PC-3 (cell line): ENCODE measurements around the gene ATF5. TPM values are rescaled to one million over a fixed set of nuclear protein-coding genes. Genes with fewer than 3 reads are reported as not detected.

ENCODE experiments used
- ATAC-seq: fragments of 200-7000 bp; cut with Tn5 transposase; 2 replicates; pipeline ENCODE4 v1.9.1; 2020; ENCODE audit warnings: mild to moderate bottlenecking, moderate library complexity
- BruUV-seq: library from RNA; stranded (reverse); fragments of 400-500 nt; replicated peaks from 2 replicates; lab custom pipeline; 2021; lab: Mats Ljungman, UMichigan
- CTCF ChIA-PET: fragments of 300-600 bp; sonication (Branson Sonifier 250); formaldehyde crosslinking; loops from one replicate; lab custom pipeline; 2022; ENCODE audit warnings: antibody characterized with exemption; lab: Charles Lee
- POLR2A ChIA-PET: fragments of 300-600 bp; sonication (Branson Sonifier 250); formaldehyde crosslinking; loops from one replicate; lab custom pipeline; 2022; ENCODE audit warnings: antibody characterized with exemption; ENCODE audit not compliant: unreplicated experiment; lab: Charles Lee
- DNase-seq: peaks from one replicate; pipeline ENCODE4 v3.0.0-alpha.2; 2015
- H2AFZ ChIP-seq: fragments of 300-600 bp; sonication (generic); 2 replicates; pipeline ENCODE4 v1.6.0; 2016; ENCODE audit warnings: antibody characterized with exemption, low read length
- H3F3A ChIP-seq: fragments of 300-600 bp; sonication (generic); one replicate; pipeline ENCODE4 v1.6.0; 2017; ENCODE audit warnings: antibody characterized with exemption, low read length, control low read depth, mild to moderate bottlenecking; ENCODE audit not compliant: unreplicated experiment
- H3K27ac ChIP-seq: fragments of 300-600 bp; sonication (generic); 2 replicates; pipeline ENCODE4 v1.5.1; 2016; ENCODE audit warnings: mild to moderate bottlenecking, low read length
- H3K27me3 ChIP-seq: fragments of 300-600 bp; sonication (generic); 2 replicates; pipeline ENCODE4 v1.6.1; 2016; ENCODE audit warnings: low read length, mixed read lengths
- H3K36me3 ChIP-seq: fragments of 300-600 bp; sonication (generic); 2 replicates; pipeline ENCODE4 v1.6.1; 2016; ENCODE audit warnings: low read depth, mixed run types, low read length, mixed read lengths
- H3K4me1 ChIP-seq: fragments of 300-600 bp; sonication (generic); 2 replicates; pipeline ENCODE4 v1.5.1; 2016; ENCODE audit warnings: low read length; ENCODE audit not compliant: insufficient read depth
- H3K4me2 ChIP-seq: fragments of 300-600 bp; sonication (generic); 2 replicates; pipeline ENCODE4 v1.6.0; 2016; ENCODE audit warnings: low read length
- H3K4me3 ChIP-seq: fragments of 300-600 bp; sonication (generic); 2 replicates; pipeline ENCODE4 v1.5.1; 2016; ENCODE audit warnings: mild to moderate bottlenecking, low read length, mixed read lengths
- H3K79me2 ChIP-seq: fragments of 300-600 bp; sonication (generic); 2 replicates; pipeline ENCODE4 v1.6.1; 2017; ENCODE audit warnings: low read length, mixed read lengths
- H3K9ac ChIP-seq: fragments of 300-600 bp; sonication (generic); 2 replicates; pipeline ENCODE4 v1.6.0; 2016; ENCODE audit warnings: mild to moderate bottlenecking, low read length
- H3K9me2 ChIP-seq: fragments of 300-600 bp; sonication (generic); replicated peaks from 2 replicates; pipeline ENCODE4 v1.6.1; 2016; ENCODE audit warnings: mixed run types, low read length, mixed read lengths
- H3K9me3 ChIP-seq: fragments of 300-600 bp; sonication (generic); 2 replicates; pipeline ENCODE4 v1.6.1; 2016; ENCODE audit warnings: low read length, mixed read lengths
- H4K20me1 ChIP-seq: fragments of 300-600 bp; sonication (generic); 2 replicates; pipeline ENCODE4 v1.6.1; 2016; ENCODE audit warnings: low read length, mixed read lengths
- CTCF ChIP-seq: fragments of 300-600 bp; sonication (generic); conservative IDR thresholded peaks from 2 replicates; pipeline ENCODE4 v1.5.1; 2017; ENCODE audit warnings: antibody characterized with exemption, low read depth, mild to moderate bottlenecking, low read length
- EZH2 ChIP-seq: fragments of 300-600 bp; sonication (generic); IDR thresholded peaks from one replicate; pipeline ENCODE4 v1.6.1; 2017; ENCODE audit warnings: antibody characterized with exemption, mild to moderate bottlenecking, low read length; ENCODE audit not compliant: unreplicated experiment
- EZH2phosphoT487 ChIP-seq: fragments of 300-600 bp; sonication (generic); IDR thresholded peaks from 2 replicates; pipeline ENCODE4 v1.6.1; 2018; ENCODE audit warnings: mild to moderate bottlenecking, antibody characterized with exemption, low read length, borderline replicate concordance
- intact Hi-C: fragments of 100-400 bp; cut with micrococcal nuclease; formaldehyde crosslinking; loops from 2 replicates; pipeline ENCODE4 v1.9.0; 2023
- total RNA-seq: library from RNA; depleted of rRNA; stranded (reverse); fragments of >200 nt; gene quantifications from 2 replicates; pipeline ENCODE4 v1.2.3, GENCODE V29; 2014

The ATF5 gene
- total RNA-seq, 1 experiment from 2014 or later = 50.7 TPM

- Histone ChIP-seq H3K9ac (no peak overlapping the region), H3K36me3 (no peaks in the 10 kb centered on the region), H3K27me3 (no peaks in the 10 kb centered on the region), H2AFZ (no peak overlapping the region), H3K79me2 (no peaks in the 10 kb centered on the region), H3F3A (no peaks in the 10 kb centered on the region), H3K4me2 (no peak overlapping the region), H4K20me1 (no peaks in the 10 kb centered on the region), H3K4me1 (no peaks in the 10 kb centered on the region), H3K4me3 (no peak overlapping the region), H3K27ac (no peak overlapping the region), H3K9me3 (no peaks in the 10 kb centered on the region), H3K9me2 (no peaks in the 10 kb centered on the region)
- DNase-seq (no peak), ATAC-seq (no peak)
- POLR2A ChIA-PET = no interaction called here
- no peak for TF ChIP-seq EZH2
- TF ChIP-seq CTCF = no peak
- TF ChIP-seq EZH2phosphoT487 = no peak
- no TSS peak for BruUV-seq
- CTCF ChIA-PET = no interaction called here
- intact Hi-C loops = no loop called here
Measured at GRCh38 chr19:49975051-49975450, 46.0 kb downstream of the ATF5 start.

GRCh38 chr19:49976496-49976895 is 47.5 kb downstream of the ATF5 start:
- POLR2A ChIA-PET = interaction anchor here (0.6 kb wide), 1 partner anchor 28 kb away, joined by 3 read pairs; no protein-coding TSS in a partner anchor
- CTCF ChIA-PET = no interaction called here
- no TSS peak for BruUV-seq

More at GRCh38 chr19:49976496-49976895, 47.5 kb downstream of the ATF5 start:
- TF ChIP-seq EZH2 (no peak), CTCF (no peak), EZH2phosphoT487 (no peak)
- Histone ChIP-seq H3K9ac (no peak overlapping the region), H3F3A (no peaks in the 10 kb centered on the region), H3K4me1 (no peaks in the 10 kb centered on the region), H2AFZ (no peak overlapping the region), H3K4me2 (no peak overlapping the region), H3K4me3 (no peak overlapping the region), H3K9me2 (no peaks in the 10 kb centered on the region), H3K27me3 (no peaks in the 10 kb centered on the region), H3K36me3 (no peaks in the 10 kb centered on the region), H3K79me2 (no peaks in the 10 kb centered on the region), H3K27ac (no peak overlapping the region), H4K20me1 (no peaks in the 10 kb centered on the region), H3K9me3 (no peaks in the 10 kb centered on the region)
- intact Hi-C loops = no loop called here
- DNase-seq (no peak), ATAC-seq (no peak)
